OCI-LY3 (cell line): Measurements from ENCODE around the gene NT5M.

Source experiments
- H2AFZ ChIP-seq: fragments of 200-600, 300-600 bp; shearing (Covaris generic); 2 replicates; pipeline ENCODE4 v1.6.0; 2014; ENCODE audit warnings: antibody characterized with exemption, low read depth, low read length
- H3K27ac ChIP-seq: fragments of 200-600, 300-600 bp; sonication (generic); 2 replicates; pipeline ENCODE4 v1.5.1; 2014; ENCODE audit warnings: mild to moderate bottlenecking, low read length, moderate library complexity, mixed read lengths
- H3K27me3 ChIP-seq: fragments of 200-600, 300-600 bp; sonication (generic); 2 replicates; pipeline ENCODE4 v1.6.1; 2014; ENCODE audit warnings: low read depth, low read length, mixed read lengths
- H3K36me3 ChIP-seq: fragments of 200-600, 300-600 bp; sonication (generic); replicated peaks from 2 replicates; pipeline ENCODE3; 2014; ENCODE audit warnings: low read depth, low read length, mixed read lengths
- H3K4me1 ChIP-seq: fragments of 300-600, 200-600 bp; sonication (generic); 2 replicates; pipeline ENCODE4 v1.6.1; 2014; ENCODE audit warnings: low read length, mixed read lengths
- H3K4me2 ChIP-seq: fragments of 200-600, 300-600 bp; sonication (generic); 2 replicates; pipeline ENCODE4 v1.6.1; 2014; ENCODE audit warnings: low read length, mixed read lengths
- H3K4me3 ChIP-seq: fragments of 300-600, 200-600 bp; sonication (generic); 2 replicates; pipeline ENCODE4 v1.5.1; 2014; ENCODE audit warnings: antibody characterized with exemption, mild to moderate bottlenecking, low read length, moderate library complexity
- H3K79me2 ChIP-seq: fragments of 300-600, 200-600 bp; shearing (Covaris generic); 2 replicates; pipeline ENCODE4 v1.6.1; 2014; ENCODE audit warnings: mild to moderate bottlenecking, low read length, mixed read lengths
- H3K9ac ChIP-seq: fragments of 300-600, 200-600 bp; shearing (Covaris generic); 2 replicates; pipeline ENCODE4 v1.6.0; 2014; ENCODE audit warnings: mild to moderate bottlenecking, low read length, moderate library complexity
- H3K9me3 ChIP-seq: fragments of 200-600, 300-600 bp; shearing (Covaris generic); 2 replicates; pipeline ENCODE4 v1.6.1; 2014; ENCODE audit warnings: low read length, mixed read lengths; ENCODE audit not compliant: insufficient read depth
- H4K20me1 ChIP-seq: fragments of 200-600, 300-600 bp; sonication (generic); 2 replicates; pipeline ENCODE4 v1.6.1; 2016; ENCODE audit warnings: low read length, mixed read lengths; ENCODE audit not compliant: insufficient read depth
- CTCF ChIP-seq: fragments of 200-600, 300-600 bp; sonication (generic); IDR thresholded peaks from 2 replicates; pipeline ENCODE4 v1.5.1; 2014; ENCODE audit warnings: antibody characterized with exemption, low read length, low read depth
- EZH2phosphoT487 ChIP-seq: fragments of 200-600 bp; shearing (Covaris generic); IDR thresholded peaks from 2 replicates; pipeline ENCODE4 v1.6.1; 2018; ENCODE audit warnings: antibody characterized with exemption, mixed run types, low read depth

The NT5M gene

GRCh38 chr17:17387017-17387497 lies 83.9 kb downstream of the NT5M start:
- Histone ChIP-seq H3K4me3 (no peak overlapping the region), H3K4me2 (no peak overlapping the region), H3K9ac (no peak overlapping the region), H3K4me1 (peaks cover 7% of the 10 kb centered on the region), H2AFZ (no peak overlapping the region), H3K9me3 (no peaks in the 10 kb centered on the region), H3K36me3 (no peaks in the 10 kb centered on the region), H3K27ac (no peak overlapping the region), H3K79me2 (no peaks in the 10 kb centered on the region), H4K20me1 (no peaks in the 10 kb centered on the region), H3K27me3 (0 out of 2 replicates have a peak, but pooled peaks cover 3% of the 10 kb centered on the region)
- no peak for TF ChIP-seq EZH2phosphoT487
- no peak for TF ChIP-seq CTCF

DNA sequence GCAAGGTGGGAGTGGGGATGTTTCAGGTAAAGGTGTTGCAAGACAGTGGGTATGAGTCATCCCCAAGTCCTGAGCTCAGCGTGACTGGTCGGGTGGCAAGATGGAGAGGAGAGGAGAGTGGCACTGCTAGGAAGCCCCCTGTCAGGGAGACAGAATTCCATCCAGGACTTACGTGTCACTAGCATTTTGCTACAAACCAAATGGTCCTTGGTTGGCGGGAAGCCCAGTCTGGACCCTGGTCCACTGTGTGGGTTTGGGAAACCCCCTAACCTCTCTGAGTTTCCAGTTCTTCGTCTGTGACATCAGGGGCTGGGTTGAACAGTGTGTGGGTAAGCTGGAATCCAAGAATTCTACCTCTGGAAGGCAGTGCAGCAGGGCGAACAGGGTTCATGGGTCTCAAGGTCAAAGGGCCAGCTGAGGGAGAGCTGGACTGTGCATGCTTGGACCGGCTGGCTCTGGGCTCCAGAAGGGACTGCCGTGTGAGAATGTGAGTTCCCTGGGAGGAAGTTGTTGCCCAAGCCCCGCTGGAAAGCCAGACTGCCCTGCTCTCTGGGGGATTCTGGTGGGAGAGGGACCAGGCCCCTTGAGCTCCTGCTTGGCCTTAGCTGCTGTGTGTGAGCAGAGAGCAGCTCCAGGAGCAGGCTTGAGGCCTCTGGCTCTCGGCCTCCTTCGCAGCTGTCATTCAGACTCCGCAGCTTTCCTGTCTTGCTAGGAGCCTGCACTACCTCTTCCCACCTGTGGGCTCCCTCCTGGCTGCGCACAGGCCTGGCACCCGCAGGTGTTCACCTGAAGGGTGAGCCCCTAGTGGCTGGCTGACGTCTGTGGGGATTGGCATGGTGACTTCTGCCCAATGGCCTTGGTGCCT lies 84.6 kb downstream of the NT5M start:
- no peak overlapping the region for H3K27ac ChIP-seq
- H3K9ac ChIP-seq = no peak overlapping the region
- peaks cover 7% of the 10 kb centered on the region for H3K4me1 ChIP-seq
- H3K27me3 ChIP-seq = no peaks in the 10 kb centered on the region
- no peak overlapping the region for H3K4me2 ChIP-seq
- TF ChIP-seq CTCF (no peak), EZH2phosphoT487 (no peak)
- H4K20me1 ChIP-seq = no peaks in the 10 kb centered on the region
- H3K79me2 ChIP-seq = no peaks in the 10 kb centered on the region
- no peak overlapping the region for H3K4me3 ChIP-seq
- no peak overlapping the region for H2AFZ ChIP-seq
- H3K9me3 ChIP-seq = no peaks in the 10 kb centered on the region
- no peaks in the 10 kb centered on the region for H3K36me3 ChIP-seq

- Histone ChIP-seq H4K20me1 (no peaks in the 10 kb centered on the region), H3K9ac (no peak overlapping the region), H3K36me3 (no peaks in the 10 kb centered on the region), H2AFZ (no peak overlapping the region), H3K27ac (no peak overlapping the region), H3K4me2 (no peak overlapping the region), H3K4me1 (peaks cover 7% of the 10 kb centered on the region), H3K79me2 (no peaks in the 10 kb centered on the region), H3K9me3 (no peaks in the 10 kb centered on the region), H3K27me3 (no peaks in the 10 kb centered on the region), H3K4me3 (no peak overlapping the region)
- no peak for TF ChIP-seq EZH2phosphoT487
- TF ChIP-seq CTCF = no peak
Measured at GRCh38 chr17:17388657-17389496, 85.7 kb downstream of the NT5M start.
